Measurements from ENCODE around the gene EIF4H.
A peak's percentile ranks its signal among the peaks of the same experiment; 100 is the strongest.
"Not testable (repeated sequence)": the region's sequence is repeated elsewhere in the genome, so short reads cannot be mapped to it uniquely, and the experiment has no call there.

Gene EIF4H

DNA sequence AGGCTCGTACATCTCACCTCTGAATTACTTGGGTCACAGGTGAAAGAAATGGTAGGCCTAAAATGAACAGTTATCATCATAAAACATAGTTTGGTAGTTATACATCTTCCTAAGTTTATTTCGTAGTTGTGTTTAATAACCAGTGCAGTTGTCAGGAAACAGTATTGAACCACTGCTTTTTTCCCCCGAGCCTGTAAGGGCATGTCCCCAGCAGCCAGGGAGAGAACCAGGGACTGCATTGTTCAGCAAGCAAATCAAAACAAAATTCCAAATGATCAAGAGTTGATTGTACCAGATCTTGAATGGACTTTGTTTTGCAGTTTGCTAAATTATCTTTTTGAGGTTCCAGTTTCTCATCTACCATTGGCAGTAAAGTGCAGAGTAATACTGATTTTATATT, 2.4 kb downstream of the EIF4H start:
- DNase-seq, result no peak

- peak in 1 of 2 donors; percentile 20 for DNase-seq
These were observed 4.5 kb downstream of the EIF4H start for GRCh38 chr7:74178632-74179031.

DNA sequence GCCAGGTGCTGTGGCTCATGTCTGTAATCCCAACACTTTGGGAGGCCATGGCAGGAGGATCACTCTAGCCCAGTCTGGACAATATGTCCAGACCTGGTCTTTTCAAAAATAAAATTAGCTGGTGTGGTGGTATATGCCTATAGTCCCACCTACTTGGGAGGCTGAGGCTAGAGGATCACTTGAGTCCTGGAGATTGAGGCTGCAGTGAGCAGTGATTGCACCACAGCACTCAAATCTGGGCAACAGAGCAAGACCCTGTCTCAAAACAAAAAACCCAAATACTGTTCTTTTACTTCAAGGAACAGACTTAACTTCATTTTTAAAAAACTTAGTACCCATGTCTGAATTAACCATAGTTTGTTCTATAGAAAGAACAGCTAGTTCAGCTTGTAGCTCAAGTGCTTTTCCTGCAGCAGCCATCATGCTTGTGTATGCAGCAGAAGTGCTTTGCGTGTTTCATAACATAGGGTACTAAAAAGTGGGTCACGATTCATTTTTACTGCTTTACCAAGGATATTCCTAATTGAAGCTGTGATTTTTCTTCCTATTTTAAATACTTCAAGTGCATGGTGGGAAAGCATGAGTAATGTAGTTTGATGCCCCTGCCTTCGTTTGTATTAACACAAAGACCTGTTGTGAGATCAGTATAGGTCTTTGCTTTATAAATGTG, 5.9 kb downstream of the EIF4H start:
- no peak for DNase-seq

DNA sequence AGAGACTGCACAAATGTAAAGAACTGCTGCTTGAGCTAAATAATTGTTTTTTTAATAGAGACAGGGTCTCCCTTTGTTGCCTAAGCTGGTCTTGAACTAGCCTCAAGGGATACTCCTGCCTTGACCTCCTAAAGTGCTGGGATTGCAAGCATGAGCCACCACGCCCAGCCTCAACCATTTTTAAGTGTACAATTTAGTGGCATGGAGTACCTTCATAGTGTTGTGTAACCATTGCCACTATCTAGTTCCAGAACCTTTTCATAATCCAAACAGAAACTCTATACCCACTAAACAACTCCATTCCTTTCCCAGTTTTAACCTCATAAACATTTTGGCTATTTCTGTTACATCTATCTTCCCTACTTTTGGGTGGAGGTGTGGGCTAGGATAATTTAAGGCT, 6.7 kb downstream of the EIF4H start:
- no peak for DNase-seq

DNA sequence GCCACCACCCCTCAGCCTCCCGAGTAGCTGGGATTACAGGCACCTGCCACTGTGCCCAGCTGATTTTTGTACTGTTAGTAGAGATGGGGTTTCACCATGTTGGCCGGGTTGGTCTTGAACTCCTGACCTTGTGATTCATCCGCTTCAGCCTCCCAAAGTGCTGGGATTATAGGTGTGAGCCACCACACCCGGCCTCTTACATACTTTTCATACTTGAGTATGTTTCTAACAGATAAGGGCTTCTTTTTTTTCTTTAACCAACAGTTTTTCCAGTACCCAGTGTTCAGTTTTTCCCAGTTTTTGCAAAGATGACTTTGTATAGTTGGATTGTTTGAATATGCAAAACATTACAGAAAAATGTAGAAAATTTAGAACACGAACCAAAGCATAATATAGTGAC, 7.7 kb downstream of the EIF4H start:
- no peak for DNase-seq

GRCh38 chr7:74182453-74183090, 8.4 kb downstream of the EIF4H start:
- no peak for DNase-seq

- DNase-seq, result no peak
These were observed 9.0 kb downstream of the EIF4H start for GRCh38 chr7:74183142-74183541.

GRCh38 chr7:74183653-74184450, 9.7 kb downstream of the EIF4H start:
- no peak for DNase-seq

DNA sequence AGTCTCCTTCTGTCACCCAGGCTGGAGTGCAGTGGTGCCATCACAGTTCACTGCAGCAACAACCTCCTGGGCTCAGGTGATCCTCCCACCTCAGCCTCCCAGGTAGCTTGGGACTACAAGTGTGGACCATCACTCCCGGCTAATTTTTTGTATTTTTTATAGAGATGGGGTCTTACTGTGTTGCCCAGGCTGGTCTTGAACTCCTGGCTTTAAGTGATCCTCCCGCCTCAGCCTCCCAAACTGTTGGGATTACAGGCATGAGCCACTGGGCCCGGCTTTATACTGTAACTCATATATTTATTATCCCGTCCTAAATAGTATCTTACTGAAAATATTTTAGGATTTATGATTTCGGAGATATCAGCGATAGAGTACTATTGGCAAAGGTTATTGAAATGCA, 10.9 kb downstream of the EIF4H start:
- no peak for DNase-seq

- no peak for DNase-seq
These were observed 11.5 kb downstream of the EIF4H start for GRCh38 chr7:74185636-74186035.

DNA sequence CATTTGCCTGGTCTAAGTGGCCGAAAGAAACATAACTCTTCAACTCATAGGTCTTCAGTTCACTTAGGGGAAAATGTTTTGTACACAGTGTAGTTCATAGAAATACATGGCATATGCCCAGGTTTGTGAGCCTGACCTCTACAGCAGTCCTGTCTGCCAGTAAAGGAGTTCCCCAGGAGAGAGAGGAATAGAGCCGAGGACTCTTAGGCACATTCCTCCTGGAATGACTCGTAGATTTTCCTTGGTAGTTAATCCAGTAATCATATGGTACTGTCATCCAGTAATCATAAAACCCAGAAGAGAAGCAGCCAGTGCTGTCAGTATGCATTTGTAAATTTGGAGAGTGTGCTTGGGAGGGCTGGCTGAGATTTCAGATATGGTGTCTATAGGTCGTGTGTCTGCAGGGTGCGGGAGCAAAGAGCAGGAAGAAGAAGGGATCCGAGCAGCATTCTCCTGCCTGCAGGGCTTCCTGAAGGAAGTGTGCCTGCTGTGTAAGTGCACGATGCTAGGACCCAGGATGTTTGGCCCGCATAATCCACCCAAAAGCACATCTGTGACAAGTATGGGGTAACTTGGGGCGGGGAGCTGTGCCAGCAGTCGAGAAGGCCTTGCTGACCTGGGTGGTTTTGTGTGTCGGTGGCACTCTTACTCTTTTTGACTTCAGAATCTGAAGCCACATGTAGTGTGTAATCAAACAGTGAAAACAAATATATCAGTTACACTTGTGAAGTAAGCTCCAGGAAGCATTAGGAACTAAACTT, 13.9 kb downstream of the EIF4H start:
- DNase-seq, result no peak

DNA sequence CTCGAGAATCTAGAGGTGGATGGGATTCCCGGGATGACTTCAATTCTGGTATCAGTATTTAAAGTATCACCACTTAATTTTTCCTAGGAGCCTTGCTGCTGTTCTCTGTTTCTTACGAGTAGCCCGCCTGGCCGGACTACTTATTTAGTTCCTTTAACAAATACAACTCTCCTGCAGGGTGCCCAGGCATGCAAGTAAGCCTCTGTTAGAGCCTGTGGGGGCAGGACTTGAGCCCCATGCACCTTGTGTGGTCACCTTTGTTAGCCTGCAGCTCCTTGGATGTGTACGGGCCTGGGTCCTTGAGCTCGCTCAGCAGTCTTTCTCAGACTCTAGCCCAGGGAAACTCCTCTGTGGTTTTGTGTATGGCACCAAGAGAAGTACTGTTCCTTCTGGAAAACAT, 16.1 kb downstream of the EIF4H start:
- no peak for DNase-seq

- DNase-seq, result no peak
These were observed 17.1 kb downstream of the EIF4H start for GRCh38 chr7:74191231-74191630.

DNA sequence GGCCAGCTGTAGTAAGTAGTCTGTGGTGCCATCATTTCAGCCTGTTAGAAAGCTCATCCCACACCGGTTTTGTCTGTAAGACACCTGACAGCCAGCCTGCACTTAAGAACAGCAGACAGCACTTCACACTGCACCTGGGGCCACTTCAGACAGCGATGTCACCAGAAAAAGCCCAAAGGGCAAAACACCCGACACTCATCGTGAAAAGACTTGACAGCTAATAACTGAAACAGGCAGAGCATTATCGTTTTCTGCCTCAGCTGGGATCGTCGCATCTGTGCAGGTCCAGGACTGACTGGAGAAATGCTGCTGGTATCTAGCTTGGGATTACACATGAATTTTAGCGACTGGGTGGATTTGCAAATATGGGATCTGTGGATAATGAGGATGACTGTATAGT, 18.9 kb downstream of the EIF4H start:
- no peak for DNase-seq

- DNase-seq, result no peak
These were observed 19.8 kb downstream of the EIF4H start for GRCh38 chr7:74193913-74194312.

- DNase-seq, result no peak
These were observed 20.5 kb downstream of the EIF4H start for GRCh38 chr7:74194686-74195085.

DNA sequence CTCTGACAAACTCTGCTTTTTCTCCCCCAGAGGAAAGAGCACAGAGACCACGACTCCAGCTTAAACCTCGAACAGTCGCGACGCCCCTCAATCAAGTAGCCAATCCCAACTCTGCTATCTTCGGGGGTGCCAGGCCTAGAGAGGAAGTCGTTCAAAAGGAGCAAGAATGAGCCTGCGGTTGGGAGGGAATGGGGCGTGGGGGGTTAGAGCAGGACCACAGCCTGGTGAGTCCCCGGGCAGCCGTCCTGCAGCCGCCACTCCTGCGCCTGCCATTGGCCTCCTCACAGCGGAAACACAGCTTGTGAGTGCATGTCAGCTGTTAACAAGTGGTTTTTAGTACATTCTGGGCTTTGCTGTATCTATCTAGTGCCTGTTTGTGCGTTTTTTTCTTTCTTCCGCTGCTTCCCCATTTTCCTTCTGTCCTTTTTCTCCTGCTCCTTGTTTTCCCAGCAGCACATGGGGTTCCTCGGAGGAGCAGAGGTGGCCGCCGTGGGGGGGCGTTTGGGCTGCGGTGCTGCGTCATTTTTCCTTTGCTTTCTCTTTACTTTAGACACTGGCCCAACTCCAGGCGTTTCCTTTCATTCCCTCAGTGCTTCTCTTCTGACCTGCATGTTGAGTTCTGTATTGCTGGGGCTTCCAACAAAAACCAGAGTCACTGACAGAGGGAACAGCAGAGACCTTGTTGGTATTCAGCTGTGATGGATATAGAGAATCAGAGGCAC, 21.1 kb downstream of the EIF4H start:
- DNase-seq, result not testable (repeated sequence)

DNA sequence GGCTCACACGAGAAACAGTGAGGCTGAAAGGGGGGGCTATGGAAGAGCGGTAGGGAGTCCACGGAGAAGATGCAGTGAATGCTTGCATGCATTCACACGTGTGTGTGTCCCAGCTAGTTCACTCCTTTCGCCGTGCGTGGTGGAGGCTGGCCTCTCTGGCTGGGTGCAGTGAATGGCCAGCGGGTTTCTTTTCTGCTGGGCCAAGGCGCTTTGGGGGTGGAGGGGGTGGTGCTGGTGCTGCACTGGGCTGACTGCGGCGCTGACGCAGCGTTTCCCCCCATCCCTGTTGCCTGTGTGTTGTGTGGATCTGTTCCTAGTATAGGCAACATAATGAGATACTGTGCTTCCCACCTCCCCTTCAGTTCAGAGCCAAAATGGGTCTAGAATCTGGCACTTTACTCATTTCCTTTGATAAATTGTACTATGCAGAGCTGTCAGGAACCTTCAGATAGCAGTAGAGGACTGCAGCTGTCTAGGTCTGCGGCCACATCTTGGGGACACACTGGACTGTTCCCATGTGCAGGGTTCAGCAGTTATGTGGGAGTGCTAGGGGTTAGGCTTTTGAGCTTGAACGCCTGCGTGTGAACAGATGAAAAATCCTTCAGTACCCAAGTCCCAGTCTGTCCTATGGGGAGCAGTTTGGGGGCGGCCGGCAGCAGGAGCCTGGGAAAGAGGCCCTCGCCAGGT, 22.0 kb downstream of the EIF4H start:
- not testable (repeated sequence) for DNase-seq

DNA sequence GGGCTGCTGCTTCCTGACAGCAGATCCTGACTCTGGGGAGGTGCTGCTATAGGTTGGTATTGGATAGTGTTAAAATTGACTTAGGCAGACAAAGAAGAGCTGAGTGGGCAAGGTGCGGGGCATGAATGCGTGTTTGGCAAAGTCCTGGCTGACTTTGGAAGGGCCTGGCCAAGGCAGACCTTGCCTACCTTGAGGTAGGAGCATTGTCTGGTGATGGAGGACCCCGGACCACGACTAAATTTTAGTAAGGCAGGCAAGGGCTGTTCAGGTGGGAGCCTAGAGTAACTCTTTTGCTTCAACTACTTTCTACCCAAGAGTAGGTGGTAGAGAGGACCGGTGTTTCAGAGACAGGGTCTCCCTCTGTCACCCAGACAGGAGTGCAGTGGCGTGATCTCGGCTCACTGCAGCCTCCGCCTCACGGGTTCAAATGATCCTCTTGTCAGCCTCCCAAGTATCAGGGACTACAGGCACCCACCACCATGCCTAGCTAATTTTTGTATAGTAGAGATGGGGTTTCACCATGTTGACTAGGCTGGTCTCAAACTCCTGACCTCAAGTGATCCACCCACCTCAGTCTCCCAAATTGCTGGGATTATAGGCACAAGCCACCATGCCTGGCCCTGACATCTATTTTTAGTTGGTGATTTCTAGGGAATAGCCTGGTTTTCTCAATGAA, 23.4 kb downstream of the EIF4H start:
- no peak for DNase-seq

- DNase-seq, result no peak
These were observed 25.6 kb downstream of the EIF4H start for GRCh38 chr7:74199551-74200355.
